Left lung (tissue), 10 donors: Measurements from ENCODE around the gene OSBP2. TPM values are rescaled to one million over a fixed set of nuclear protein-coding genes. Genes with fewer than 3 reads are reported as not detected.

Source experiments
- ATAC-seq: fragments of 200-7000 bp; cut with Tn5 transposase; one replicate; pipeline ENCODE4 v1.9.1; 2020; ENCODE audit warnings: moderate library complexity
- DNase-seq, 4 donors: peaks; one replicate each; pipeline ENCODE4 v3.0.0-alpha.2; 2013 to 2020
- H3K27ac ChIP-seq, 2 donors: fragments of 200-600 bp; sonication (generic) in 1 of 2; one replicate each; pipeline versions ENCODE4 v1.5.0 to v1.8.0; 2020 to 2021
- H3K27me3 ChIP-seq, 2 donors: fragments of 200-600 bp; sonication (generic) in 1 of 2; one replicate each; pipeline versions ENCODE4 v1.5.0 to v1.8.0; 2020 to 2021
- H3K36me3 ChIP-seq, 2 donors: fragments of 200-600 bp; sonication (generic) in 1 of 2; one replicate each; pipeline versions ENCODE4 v1.5.0 to v1.8.0; 2020 to 2021
- H3K4me1 ChIP-seq, 2 donors: fragments of 200-600 bp; one replicate each; pipeline ENCODE4 v1.8.0; 2021
- H3K4me3 ChIP-seq, 2 donors: fragments of 200-600 bp; sonication (generic) in 1 of 2; one replicate each; pipeline versions ENCODE4 v1.5.0 to v1.8.0; 2020 to 2021; ENCODE audit warnings: mild to moderate bottlenecking in 1 of 2
- H3K9me3 ChIP-seq, 2 donors: fragments of 200-600 bp; sonication (generic) in 1 of 2; one replicate each; pipeline versions ENCODE4 v1.5.0 to v1.8.0; 2020 to 2021
- intact Hi-C, 2 donors: fragments of 100-400 bp; cut with DNase I; formaldehyde crosslinking; loops; one replicate each; pipeline versions ENCODE4 v1.11.2 to v1.14.2; 2022
- polyA plus RNA-seq, 6 donors: library from polyadenylated mRNA; unstranded; fragments of 120-200 nt; gene quantifications; one replicate each; pipeline ENCODE4 v1.2.1, GENCODE V29; 2013; ENCODE audit not compliant: insufficient read length in 6 of 6
- total RNA-seq, 2 donors: library from RNA; stranded (reverse); fragmentation: NEBNext Ultra II Directional; extraction: Animal tissue kit (Norgen Biotek cat#: 25700); gene quantifications; one replicate each; pipeline ENCODE4 v1.2.1, GENCODE V29; 2021
- TF ChIP-seq, protein P1 (sequence below), 2 donors: fragments of 200-600 bp; sonication (generic) in 1 of 2; IDR thresholded peaks; one replicate each; pipeline versions ENCODE4 v1.5.0 to v1.8.0; 2021; ENCODE audit warnings: antibody characterized with exemption in 2 of 2
- donor health status: DM: no; HTN: yes; CAD: no.
- donor health status: DM: no; HTN: no; CAD: no.

The OSBP2 gene
- total and polyA plus RNA-seq, 8 donors: 4.0 to 21.0 (median 15.8) TPM

- H3K9me3 ChIP-seq: no peaks in the 10 kb centered on the region
- no peaks in the 10 kb centered on the region for H3K4me1 ChIP-seq
- peaks cover 0 to 7% of the 10 kb centered on the region in 2 donors for H3K36me3 ChIP-seq
- H3K27me3 ChIP-seq: no peaks in the 10 kb centered on the region
- ATAC-seq (no peak), DNase-seq (no peak)
- H3K27ac ChIP-seq: no peak overlapping the region
- intact Hi-C loops: no loop called here
- H3K4me3 ChIP-seq: no peak overlapping the region
- TF ChIP-seq, protein P1, sequence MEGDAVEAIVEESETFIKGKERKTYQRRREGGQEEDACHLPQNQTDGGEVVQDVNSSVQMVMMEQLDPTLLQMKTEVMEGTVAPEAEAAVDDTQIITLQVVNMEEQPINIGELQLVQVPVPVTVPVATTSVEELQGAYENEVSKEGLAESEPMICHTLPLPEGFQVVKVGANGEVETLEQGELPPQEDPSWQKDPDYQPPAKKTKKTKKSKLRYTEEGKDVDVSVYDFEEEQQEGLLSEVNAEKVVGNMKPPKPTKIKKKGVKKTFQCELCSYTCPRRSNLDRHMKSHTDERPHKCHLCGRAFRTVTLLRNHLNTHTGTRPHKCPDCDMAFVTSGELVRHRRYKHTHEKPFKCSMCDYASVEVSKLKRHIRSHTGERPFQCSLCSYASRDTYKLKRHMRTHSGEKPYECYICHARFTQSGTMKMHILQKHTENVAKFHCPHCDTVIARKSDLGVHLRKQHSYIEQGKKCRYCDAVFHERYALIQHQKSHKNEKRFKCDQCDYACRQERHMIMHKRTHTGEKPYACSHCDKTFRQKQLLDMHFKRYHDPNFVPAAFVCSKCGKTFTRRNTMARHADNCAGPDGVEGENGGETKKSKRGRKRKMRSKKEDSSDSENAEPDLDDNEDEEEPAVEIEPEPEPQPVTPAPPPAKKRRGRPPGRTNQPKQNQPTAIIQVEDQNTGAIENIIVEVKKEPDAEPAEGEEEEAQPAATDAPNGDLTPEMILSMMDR (IDR thresholded peaks at IDR 0.05): no peak
Observed at GRCh38 chr22:30887861-30888260, 193.2 kb downstream of the OSBP2 start.

- no peak overlapping the region for H3K4me3 ChIP-seq
- peaks cover 0 to 7% of the 10 kb centered on the region in 2 donors for H3K36me3 ChIP-seq
- H3K27ac ChIP-seq: no peak overlapping the region
- H3K9me3 ChIP-seq: no peaks in the 10 kb centered on the region
- TF ChIP-seq, protein P1 (IDR thresholded peaks at IDR 0.05): no peak
- no peaks in the 10 kb centered on the region for H3K27me3 ChIP-seq
- H3K4me1 ChIP-seq: no peaks in the 10 kb centered on the region
- ATAC-seq (no peak), DNase-seq (peak in 1 of 4 donors; percentile 11)
- intact Hi-C loops: no loop called here
Observed at GRCh38 chr22:30889268-30889995, 194.8 kb downstream of the OSBP2 start.

- peaks cover 0 to 7% of the 10 kb centered on the region in 2 donors for H3K36me3 ChIP-seq
- H3K27me3 ChIP-seq: no peaks in the 10 kb centered on the region
- H3K27ac ChIP-seq: no peak overlapping the region
- ATAC-seq (no peak), DNase-seq (no peak)
- intact Hi-C loops: loop anchor here in 1 of 2 donors (10.0 kb wide), 1 partner anchor 125 kb away; no protein-coding TSS in a partner anchor
- H3K4me3 ChIP-seq: no peak overlapping the region
- TF ChIP-seq, protein P1 (IDR thresholded peaks at IDR 0.05): no peak
- H3K9me3 ChIP-seq: no peaks in the 10 kb centered on the region
- no peaks in the 10 kb centered on the region for H3K4me1 ChIP-seq
Observed at GRCh38 chr22:30889996-30890480, 195.4 kb downstream of the OSBP2 start.

- no peak overlapping the region for H3K27ac ChIP-seq
- no peaks in the 10 kb centered on the region for H3K27me3 ChIP-seq
- TF ChIP-seq, protein P1 (IDR thresholded peaks at IDR 0.05): peak; percentile 63 to 76
- peak; percentile 84 for ATAC-seq
- H3K36me3 ChIP-seq: peaks cover 0 to 7% of the 10 kb centered on the region in 2 donors
- no peak overlapping the region for H3K4me3 ChIP-seq
- H3K9me3 ChIP-seq: no peaks in the 10 kb centered on the region
- intact Hi-C loops: loop anchor here in 1 of 2 donors (10.0 kb wide), 1 partner anchor 126 kb away; no protein-coding TSS in a partner anchor
- peak in 2 of 4 donors; percentile 32 to 72 for DNase-seq
- no peaks in the 10 kb centered on the region for H3K4me1 ChIP-seq
Observed at GRCh38 chr22:30890686-30891442, 196.2 kb downstream of the OSBP2 start.

- DNase-seq (peak in 1 of 4 donors; percentile 14), ATAC-seq (no peak)
- intact Hi-C loops: loop anchor here in 1 of 2 donors (10.0 kb wide), 1 partner anchor 127 kb away; no protein-coding TSS in a partner anchor
- H3K9me3 ChIP-seq: no peaks in the 10 kb centered on the region
- H3K4me3 ChIP-seq: no peak overlapping the region
- H3K27ac ChIP-seq: no peak overlapping the region
- TF ChIP-seq, protein P1 (IDR thresholded peaks at IDR 0.05): no peak
- peaks cover 0 to 7% of the 10 kb centered on the region in 2 donors for H3K36me3 ChIP-seq
- no peaks in the 10 kb centered on the region for H3K27me3 ChIP-seq
- no peaks in the 10 kb centered on the region for H3K4me1 ChIP-seq
Observed at GRCh38 chr22:30891443-30891755, 196.7 kb downstream of the OSBP2 start.
